Activated CD8-positive, alpha-beta memory T cell treated with anti-CD3 and anti-CD28 coated beads, Interleukin-2, amount 50 U/mL, for 1 hour (primary cell): ENCODE results near the gene HSPA6.
"Not testable (repeated sequence)": the region's sequence is repeated elsewhere in the genome, so short reads cannot be mapped to it uniquely, and the experiment has no call there.

Experiments
- DNase-seq: peaks from one replicate; pipeline ENCODE4 v3.0.0-alpha.2; 2020; ENCODE audit errors: extremely low read depth

Gene HSPA6

GRCh38 chr1:161560960-161561715 is 36.8 kb downstream of the HSPA6 start:
- DNase-seq: not testable (repeated sequence)

GRCh38 chr1:161562441-161562840 is 38.1 kb downstream of the HSPA6 start:
- DNase-seq: not testable (repeated sequence)

- not testable (repeated sequence) for DNase-seq
Measured at GRCh38 chr1:161563522-161563921, 39.2 kb downstream of the HSPA6 start.

GRCh38 chr1:161566602-161566960 is 42.2 kb downstream of the HSPA6 start:
- not testable (repeated sequence) for DNase-seq

- DNase-seq: not testable (repeated sequence)
Measured at GRCh38 chr1:161571703-161572102, 47.4 kb downstream of the HSPA6 start.
